Panc1 (cell line): ENCODE data around the gene PRCD.

Experiments used
- POLR2AphosphoS5 ChIP-seq: IDR thresholded peaks from 2 replicates; pipeline ENCODE4 v1.6.1; 2012; ENCODE audit warnings: mild to moderate bottlenecking, low read depth, low read length, moderate library complexity
- TF ChIP-seq, protein P1 (sequence below): fragments of 450-650 bp; IDR thresholded peaks from 2 replicates; pipeline ENCODE4 v1.5.1; 2017; ENCODE audit warnings: mild to moderate bottlenecking
- TF ChIP-seq, protein P2 (sequence below), 2 experiments: IDR thresholded peaks; 2 replicates each; pipeline ENCODE4 v1.6.1; 2011 to 2012; ENCODE audit warnings: low read depth in 2 of 2, control low read depth in 1 of 2, low read length in 1 of 2, mild to moderate bottlenecking in 1 of 2, moderate library complexity in 1 of 2; ENCODE audit not compliant: insufficient read depth in 1 of 2

GRCh38 chr17:76532072-76532651, 7.7 kb upstream of the PRCD start:
- no peak for TF ChIP-seq POLR2AphosphoS5
- TF ChIP-seq, protein P1, sequence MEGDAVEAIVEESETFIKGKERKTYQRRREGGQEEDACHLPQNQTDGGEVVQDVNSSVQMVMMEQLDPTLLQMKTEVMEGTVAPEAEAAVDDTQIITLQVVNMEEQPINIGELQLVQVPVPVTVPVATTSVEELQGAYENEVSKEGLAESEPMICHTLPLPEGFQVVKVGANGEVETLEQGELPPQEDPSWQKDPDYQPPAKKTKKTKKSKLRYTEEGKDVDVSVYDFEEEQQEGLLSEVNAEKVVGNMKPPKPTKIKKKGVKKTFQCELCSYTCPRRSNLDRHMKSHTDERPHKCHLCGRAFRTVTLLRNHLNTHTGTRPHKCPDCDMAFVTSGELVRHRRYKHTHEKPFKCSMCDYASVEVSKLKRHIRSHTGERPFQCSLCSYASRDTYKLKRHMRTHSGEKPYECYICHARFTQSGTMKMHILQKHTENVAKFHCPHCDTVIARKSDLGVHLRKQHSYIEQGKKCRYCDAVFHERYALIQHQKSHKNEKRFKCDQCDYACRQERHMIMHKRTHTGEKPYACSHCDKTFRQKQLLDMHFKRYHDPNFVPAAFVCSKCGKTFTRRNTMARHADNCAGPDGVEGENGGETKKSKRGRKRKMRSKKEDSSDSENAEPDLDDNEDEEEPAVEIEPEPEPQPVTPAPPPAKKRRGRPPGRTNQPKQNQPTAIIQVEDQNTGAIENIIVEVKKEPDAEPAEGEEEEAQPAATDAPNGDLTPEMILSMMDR, result no peak
- TF ChIP-seq, protein P2, sequence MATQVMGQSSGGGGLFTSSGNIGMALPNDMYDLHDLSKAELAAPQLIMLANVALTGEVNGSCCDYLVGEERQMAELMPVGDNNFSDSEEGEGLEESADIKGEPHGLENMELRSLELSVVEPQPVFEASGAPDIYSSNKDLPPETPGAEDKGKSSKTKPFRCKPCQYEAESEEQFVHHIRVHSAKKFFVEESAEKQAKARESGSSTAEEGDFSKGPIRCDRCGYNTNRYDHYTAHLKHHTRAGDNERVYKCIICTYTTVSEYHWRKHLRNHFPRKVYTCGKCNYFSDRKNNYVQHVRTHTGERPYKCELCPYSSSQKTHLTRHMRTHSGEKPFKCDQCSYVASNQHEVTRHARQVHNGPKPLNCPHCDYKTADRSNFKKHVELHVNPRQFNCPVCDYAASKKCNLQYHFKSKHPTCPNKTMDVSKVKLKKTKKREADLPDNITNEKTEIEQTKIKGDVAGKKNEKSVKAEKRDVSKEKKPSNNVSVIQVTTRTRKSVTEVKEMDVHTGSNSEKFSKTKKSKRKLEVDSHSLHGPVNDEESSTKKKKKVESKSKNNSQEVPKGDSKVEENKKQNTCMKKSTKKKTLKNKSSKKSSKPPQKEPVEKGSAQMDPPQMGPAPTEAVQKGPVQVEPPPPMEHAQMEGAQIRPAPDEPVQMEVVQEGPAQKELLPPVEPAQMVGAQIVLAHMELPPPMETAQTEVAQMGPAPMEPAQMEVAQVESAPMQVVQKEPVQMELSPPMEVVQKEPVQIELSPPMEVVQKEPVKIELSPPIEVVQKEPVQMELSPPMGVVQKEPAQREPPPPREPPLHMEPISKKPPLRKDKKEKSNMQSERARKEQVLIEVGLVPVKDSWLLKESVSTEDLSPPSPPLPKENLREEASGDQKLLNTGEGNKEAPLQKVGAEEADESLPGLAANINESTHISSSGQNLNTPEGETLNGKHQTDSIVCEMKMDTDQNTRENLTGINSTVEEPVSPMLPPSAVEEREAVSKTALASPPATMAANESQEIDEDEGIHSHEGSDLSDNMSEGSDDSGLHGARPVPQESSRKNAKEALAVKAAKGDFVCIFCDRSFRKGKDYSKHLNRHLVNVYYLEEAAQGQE (IDR thresholded peaks at IDR 0.05; ENCODE audit: insufficient read depth in 1 of 2, low read depth in 2 of 2, low read length in 1 of 2), result no peak
